Measurements from ENCODE around the gene PUM2.

Gene PUM2

GRCh38 chr2:20227894-20228505 lies 122.6 kb downstream of the PUM2 start:
- no peak for DNase-seq

GRCh38 chr2:20226152-20226545 lies 124.5 kb downstream of the PUM2 start:
- no peak for DNase-seq

- DNase-seq, result no peak
Observed at GRCh38 chr2:20225294-20226151, 125.1 kb downstream of the PUM2 start.

- DNase-seq, result no peak
Observed at GRCh38 chr2:20224716-20225293, 125.8 kb downstream of the PUM2 start, which contains the start of gene SDC1. Gene SDC1, minus strand, starts transcription at chr2:20225130. Its CDS starts 263 bp downstream, at chr2:20224867.

- no peak for DNase-seq
Observed at GRCh38 chr2:20224164-20224715, 126.4 kb downstream of the PUM2 start.

GRCh38 chr2:20223407-20224163 lies 127.1 kb downstream of the PUM2 start:
- DNase-seq, result no peak

- DNase-seq, result no peak
Observed at GRCh38 chr2:20222769-20223406, 127.8 kb downstream of the PUM2 start.

GRCh38 chr2:20222014-20222768 lies 128.5 kb downstream of the PUM2 start:
- DNase-seq, result no peak

GRCh38 chr2:20221555-20221973 lies 129.1 kb downstream of the PUM2 start:
- no peak for DNase-seq

GRCh38 chr2:20220806-20221554 lies 129.7 kb downstream of the PUM2 start:
- no peak for DNase-seq

GRCh38 chr2:20219763-20220380 lies 130.8 kb downstream of the PUM2 start:
- DNase-seq, result no peak

- DNase-seq, result no peak
Observed at GRCh38 chr2:20218331-20219320, 132.0 kb downstream of the PUM2 start.

- DNase-seq, result no peak
Observed at GRCh38 chr2:20217041-20217970, 133.3 kb downstream of the PUM2 start.

GRCh38 chr2:20216130-20217025 lies 134.3 kb downstream of the PUM2 start:
- DNase-seq, result no peak

- no peak for DNase-seq
Observed at GRCh38 chr2:20215183-20216040, 135.2 kb downstream of the PUM2 start.

Measured in NCI-H1417 treated with DMSO at 0.1 percent for 48 hours (cell line).